CD4-positive, alpha-beta T cell (primary cell): ENCODE measurements around the gene ADSS1. TPM values are rescaled to one million over a fixed set of nuclear protein-coding genes. Genes with fewer than 3 reads are reported as not detected.

ENCODE experiments used
- ATAC-seq: fragments of 200-7000 bp; cut with Tn5 transposase; one replicate; pipeline ENCODE4 v1.10.0; 2022; ENCODE audit warnings: mild to moderate bottlenecking; ENCODE audit not compliant: poor library complexity
- CTCF ChIA-PET: fragments of 350-600 bp; sonication (Branson Sonifier 250); formaldehyde crosslinking; loops from one replicate; lab custom pipeline; 2021; ENCODE audit warnings: antibody characterized with exemption, inconsistent platforms; lab: Charles Lee
- POLR2A ChIA-PET: fragments of 350-600 bp; sonication (Branson Sonifier 250); formaldehyde crosslinking; loops from one replicate; lab custom pipeline; 2021; ENCODE audit warnings: antibody characterized with exemption, inconsistent platforms; lab: Charles Lee
- DNase-seq, 14 experiments: peaks; one replicate each; pipeline ENCODE4 v3.0.0-alpha.2; 2013 to 2020; ENCODE audit warnings: mixed read lengths in 2 of 14
- H3K27ac ChIP-seq, 2 donors: one replicate each; pipeline versions ENCODE4 v1.5.1 to v1.7.0; 2013; ENCODE audit warnings: low read length in 2 of 2, low read depth in 1 of 2, mild to moderate bottlenecking in 1 of 2
- H3K27me3 ChIP-seq, 2 experiments: 1 replicate in 1 of 2; 2 replicates in 1 of 2; pipeline versions ENCODE4 v1.6.1 to v1.7.0; 2013; ENCODE audit warnings: low read length in 2 of 2, control low read depth in 1 of 2, mild to moderate bottlenecking in 1 of 2, moderate library complexity in 1 of 2; ENCODE audit not compliant: insufficient read depth in 2 of 2, control insufficient read depth in 1 of 2
- H3K36me3 ChIP-seq: one replicate; pipeline ENCODE4 v1.6.1; 2013; ENCODE audit warnings: low read length, control low read depth; ENCODE audit not compliant: insufficient read depth
- H3K4me1 ChIP-seq: one replicate; pipeline ENCODE4 v1.6.1; 2013; ENCODE audit warnings: low read length, control low read depth; ENCODE audit not compliant: insufficient read depth
- H3K4me3 ChIP-seq: one replicate; pipeline ENCODE4 v1.5.1; 2013; ENCODE audit warnings: mild to moderate bottlenecking, low read length, moderate library complexity
- H3K9me3 ChIP-seq, 2 experiments: 1 replicate in 1 of 2; 2 replicates in 1 of 2; pipeline versions ENCODE4 v1.6.1 to v1.7.0; 2013; ENCODE audit warnings: low read length in 2 of 2, mild to moderate bottlenecking in 2 of 2, control low read depth in 1 of 2, moderate library complexity in 1 of 2; ENCODE audit not compliant: control insufficient read depth in 1 of 2, insufficient read depth in 1 of 2
- H3K27ac Mint-ChIP-seq: one replicate; pipeline ENCODE4 v1.8.0; 2020; ENCODE audit warnings: mixed read lengths
- H3K27me3 Mint-ChIP-seq: one replicate; pipeline ENCODE4 v1.8.0; 2021; ENCODE audit warnings: mixed read lengths
- H3K36me3 Mint-ChIP-seq: one replicate; pipeline ENCODE4 v1.8.0; 2021; ENCODE audit warnings: low read depth, mixed read lengths
- H3K4me1 Mint-ChIP-seq: one replicate; pipeline ENCODE4 v1.8.0; 2021; ENCODE audit warnings: low read depth, mixed read lengths
- H3K4me3 Mint-ChIP-seq: one replicate; pipeline ENCODE4 v1.8.0; 2020; ENCODE audit warnings: mild to moderate bottlenecking, mixed read lengths
- H3K9me3 Mint-ChIP-seq: one replicate; pipeline ENCODE4 v1.8.0; 2020; ENCODE audit warnings: mixed read lengths
- intact Hi-C, 2 experiments: fragments of 100-400 bp; cut with DNase I in 1 of 2; cut with micrococcal nuclease in 1 of 2; formaldehyde crosslinking; loops; one replicate each; pipeline versions ENCODE4 v1.15.1 to v1.9.0; 2023 to 2025; cut with DNase I, micrococcal nuclease
- total RNA-seq, 174 experiments: library from RNA in 2 of 174; stranded (reverse) in 2 of 174; gene quantifications; one replicate each; pipeline ENCODE4 v1.2.3 and lab custom pipeline; 2021 to 2026
- TF ChIP-seq, protein P1 (sequence below): fragments of 200-600 bp; IDR thresholded peaks from one replicate; pipeline ENCODE4 v1.8.0; 2022; ENCODE audit warnings: antibody characterized with exemption, mild to moderate bottlenecking

Gene ADSS1
- total RNA-seq, 2 experiments from 2014 or later: 2.0 to 2.7 TPM

DNA sequence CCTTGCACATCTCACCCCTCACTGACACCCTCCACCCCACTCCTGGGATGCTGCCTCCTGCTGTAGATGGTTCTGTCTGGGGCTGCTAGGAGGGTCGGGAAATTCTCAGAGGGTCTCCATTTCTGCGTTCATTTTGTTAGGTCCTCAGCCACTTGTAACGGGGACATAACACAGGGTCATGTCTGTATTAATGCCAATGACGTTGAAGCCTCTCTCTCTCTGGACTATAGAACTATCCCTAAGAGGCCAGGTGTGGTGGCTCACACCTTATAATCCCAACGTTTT, 43.5 kb downstream of the ADSS1 start:
- no peaks in the 10 kb centered on the region for H3K4me1 Mint-ChIP-seq
- Histone ChIP-seq H3K27ac (no peak overlapping the region), H3K4me3 (no peak overlapping the region), H3K27me3 (no peaks in the 10 kb centered on the region), H3K36me3 (peaks cover 19% of the 10 kb centered on the region), H3K4me1 (peaks cover 9% of the 10 kb centered on the region), H3K9me3 (peaks cover 0 to 18% of the 10 kb centered on the region in 2 experiments)
- ATAC-seq (no peak), DNase-seq (no peak)
- H3K36me3 Mint-ChIP-seq: peaks cover 30% of the 10 kb centered on the region
- ChIA-PET POLR2A (interaction anchor here (1.5 to 1.9 kb wide), 2 partner anchors 15 to 59 kb away, joined by 12 to 18 read pairs; partner anchors contain the start of gene SIVA1), CTCF (interaction anchor here (3.3 kb wide), 1 partner anchor 59 kb away, joined by 12 read pairs; no protein-coding TSS in a partner anchor)
- H3K4me3 Mint-ChIP-seq: no peak overlapping the region
- intact Hi-C loops: loop anchor here in 1 of 2 experiments (5.0 kb wide), 1 partner anchor 165 kb away; no protein-coding TSS in a partner anchor
- no peaks in the 10 kb centered on the region for H3K9me3 Mint-ChIP-seq
- H3K27ac Mint-ChIP-seq: no peak overlapping the region
- H3K27me3 Mint-ChIP-seq: no peaks in the 10 kb centered on the region
- TF ChIP-seq, protein P1, sequence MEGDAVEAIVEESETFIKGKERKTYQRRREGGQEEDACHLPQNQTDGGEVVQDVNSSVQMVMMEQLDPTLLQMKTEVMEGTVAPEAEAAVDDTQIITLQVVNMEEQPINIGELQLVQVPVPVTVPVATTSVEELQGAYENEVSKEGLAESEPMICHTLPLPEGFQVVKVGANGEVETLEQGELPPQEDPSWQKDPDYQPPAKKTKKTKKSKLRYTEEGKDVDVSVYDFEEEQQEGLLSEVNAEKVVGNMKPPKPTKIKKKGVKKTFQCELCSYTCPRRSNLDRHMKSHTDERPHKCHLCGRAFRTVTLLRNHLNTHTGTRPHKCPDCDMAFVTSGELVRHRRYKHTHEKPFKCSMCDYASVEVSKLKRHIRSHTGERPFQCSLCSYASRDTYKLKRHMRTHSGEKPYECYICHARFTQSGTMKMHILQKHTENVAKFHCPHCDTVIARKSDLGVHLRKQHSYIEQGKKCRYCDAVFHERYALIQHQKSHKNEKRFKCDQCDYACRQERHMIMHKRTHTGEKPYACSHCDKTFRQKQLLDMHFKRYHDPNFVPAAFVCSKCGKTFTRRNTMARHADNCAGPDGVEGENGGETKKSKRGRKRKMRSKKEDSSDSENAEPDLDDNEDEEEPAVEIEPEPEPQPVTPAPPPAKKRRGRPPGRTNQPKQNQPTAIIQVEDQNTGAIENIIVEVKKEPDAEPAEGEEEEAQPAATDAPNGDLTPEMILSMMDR: no peak

DNA sequence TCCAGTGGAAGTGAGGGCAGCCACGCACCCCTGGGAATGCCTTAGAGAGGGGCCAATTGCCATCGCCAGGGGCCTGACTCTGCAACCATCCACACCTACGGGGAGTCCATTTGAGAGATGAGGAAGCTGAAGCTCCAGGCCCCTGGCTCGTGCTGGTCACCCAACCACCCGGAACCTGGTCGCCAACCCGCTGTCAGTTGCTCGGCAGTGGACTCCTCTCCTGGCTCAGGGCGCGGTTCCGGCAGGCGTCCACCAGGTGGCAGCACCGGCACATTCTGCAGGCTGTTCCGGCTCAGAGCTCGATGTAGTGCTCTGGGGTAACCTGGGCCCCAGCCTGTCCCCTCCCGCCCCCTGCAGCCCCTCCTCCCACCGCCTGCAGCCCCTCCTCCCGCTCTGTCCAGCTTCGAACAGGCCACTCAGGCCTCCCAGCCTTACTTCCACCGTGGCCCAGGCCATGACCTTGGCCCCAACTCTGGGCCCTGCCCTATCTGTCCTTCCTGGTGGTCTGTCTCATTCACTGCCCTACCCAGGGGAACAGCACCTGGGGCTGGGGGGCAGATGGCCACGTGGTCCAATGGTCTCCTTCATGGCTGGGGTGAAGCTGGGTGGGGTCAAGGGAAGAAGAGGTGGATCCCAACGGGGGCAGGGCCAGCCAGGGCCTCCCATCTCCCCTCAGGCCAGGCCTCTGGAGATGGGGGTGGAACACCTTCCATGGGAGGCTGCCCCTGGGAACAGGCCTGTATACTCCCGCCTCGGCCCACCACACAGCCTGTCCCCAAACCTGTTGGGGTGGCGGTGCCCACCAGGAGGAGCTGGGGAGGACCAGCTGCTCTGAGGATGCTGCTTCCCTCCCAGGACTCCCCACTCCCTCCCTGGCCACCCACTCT, 44.7 kb downstream of the ADSS1 start:
- intact Hi-C loops: loop anchor here (1.0 to 5.0 kb wide), 5 partner anchors 16 to 164 kb away; partner anchors contain the start of gene SIVA1 (in 1 of the 2)
- ChIA-PET POLR2A (interaction anchor here (0.5 to 1.9 kb wide), 10 partner anchors 12 to 102 kb away, joined by 3 to 18 read pairs (median 3); partner anchors contain the start of genes SIVA1 and ZBTB42), CTCF (interaction anchor here (0.7 to 4.3 kb wide), 12 partner anchors 9 to 80 kb away, joined by 3 to 49 read pairs (median 4); partner anchors contain the start of genes ADSS1, SIVA1 and ZBTB42)
- H3K4me3 Mint-ChIP-seq: no peak overlapping the region
- TF ChIP-seq, protein P1: peak; percentile 94
- Histone ChIP-seq H3K4me3 (no peak overlapping the region), H3K27me3 (no peaks in the 10 kb centered on the region), H3K9me3 (peaks cover 0 to 18% of the 10 kb centered on the region in 2 experiments), H3K4me1 (peaks cover 9% of the 10 kb centered on the region), H3K27ac (no peak overlapping the region), H3K36me3 (peaks cover 25% of the 10 kb centered on the region)
- H3K27me3 Mint-ChIP-seq: no peaks in the 10 kb centered on the region
- DNase-seq (peak; percentile 81 to 97 (median 91)), ATAC-seq (peak; percentile 98)
- H3K4me1 Mint-ChIP-seq: no peaks in the 10 kb centered on the region
- H3K36me3 Mint-ChIP-seq: peaks cover 30% of the 10 kb centered on the region
- H3K27ac Mint-ChIP-seq: no peak overlapping the region
- no peaks in the 10 kb centered on the region for H3K9me3 Mint-ChIP-seq

DNA sequence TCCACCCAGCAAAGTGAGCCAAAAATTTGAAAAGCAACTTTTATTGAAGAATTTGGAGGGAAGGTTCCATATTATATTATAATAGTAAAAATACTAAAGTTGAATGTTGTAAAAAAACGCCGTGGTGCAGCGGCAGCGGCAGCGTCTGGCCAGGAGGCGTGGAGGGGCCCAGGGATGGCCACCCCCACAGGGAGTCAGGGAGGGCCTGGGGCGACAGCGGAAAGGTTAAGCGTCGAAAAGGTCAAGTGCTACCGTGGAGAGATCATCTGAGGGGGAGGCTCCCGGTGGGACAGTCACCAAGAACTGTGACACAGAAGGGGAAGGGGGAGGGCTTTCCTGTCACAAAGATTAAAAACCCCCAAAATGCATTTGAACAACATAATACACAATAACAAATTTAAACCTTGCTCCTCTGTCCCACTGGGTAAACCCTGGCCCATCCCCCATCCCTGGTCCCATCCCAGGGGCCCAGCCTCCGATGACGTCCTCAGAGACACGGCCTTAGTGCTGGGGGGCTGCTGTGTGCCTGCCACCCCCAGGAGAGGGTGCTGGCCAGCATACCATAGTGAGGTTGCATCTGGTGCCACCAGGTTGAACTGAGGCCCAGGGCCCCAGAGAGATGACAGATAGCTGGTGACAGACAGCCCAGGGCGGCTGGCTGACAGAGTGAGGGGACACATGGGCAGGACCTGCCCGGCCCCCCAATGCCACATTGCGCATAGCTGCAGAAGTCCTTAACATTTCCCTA, 45.5 kb downstream of the ADSS1 start:
- ATAC-seq: no peak
- H3K27ac Mint-ChIP-seq: no peak overlapping the region
- H3K36me3 ChIP-seq: peaks cover 27% of the 10 kb centered on the region
- peaks cover 0 to 18% of the 10 kb centered on the region in 2 experiments for H3K9me3 ChIP-seq
- DNase-seq: no peak
- TF ChIP-seq, protein P1: no peak
- intact Hi-C loops: loop anchor here (2.0 to 5.0 kb wide), 3 partner anchors 17 to 163 kb away; partner anchors contain the start of gene SIVA1 (in 1 of the 2)
- no peak overlapping the region for H3K27ac ChIP-seq
- H3K4me1 ChIP-seq: peaks cover 9% of the 10 kb centered on the region
- H3K4me3 Mint-ChIP-seq: no peak overlapping the region
- H3K27me3 Mint-ChIP-seq: no peaks in the 10 kb centered on the region
- peaks cover 30% of the 10 kb centered on the region for H3K36me3 Mint-ChIP-seq
- no peaks in the 10 kb centered on the region for H3K4me1 Mint-ChIP-seq
- H3K4me3 ChIP-seq: no peak overlapping the region
- no peaks in the 10 kb centered on the region for H3K9me3 Mint-ChIP-seq
- ChIA-PET POLR2A (interaction anchor here (1.0 to 1.9 kb wide), 5 partner anchors 17 to 59 kb away, joined by 3 to 18 read pairs (median 5); partner anchors contain the start of gene SIVA1), CTCF (interaction anchor here (1.3 to 4.3 kb wide), 2 partner anchors 17 to 58 kb away, joined by 15 to 49 read pairs; partner anchors contain the start of gene SIVA1)
- no peaks in the 10 kb centered on the region for H3K27me3 ChIP-seq
